MV-4-11 (cell line): ENCODE results near the gene DES.
A peak's percentile ranks its signal among the peaks of the same experiment; 100 is the strongest.

ENCODE experiments used
- DNase-seq: peaks from one replicate; lab custom pipeline; 2025; lab: John Stamatoyannopoulos, UW

Gene DES

GRCh38 chr2:219472629-219473187 is 54.5 kb downstream of the DES start:
- DNase-seq: no peak

GRCh38 chr2:219473511-219473910 is 55.3 kb downstream of the DES start:
- no peak for DNase-seq

DNA sequence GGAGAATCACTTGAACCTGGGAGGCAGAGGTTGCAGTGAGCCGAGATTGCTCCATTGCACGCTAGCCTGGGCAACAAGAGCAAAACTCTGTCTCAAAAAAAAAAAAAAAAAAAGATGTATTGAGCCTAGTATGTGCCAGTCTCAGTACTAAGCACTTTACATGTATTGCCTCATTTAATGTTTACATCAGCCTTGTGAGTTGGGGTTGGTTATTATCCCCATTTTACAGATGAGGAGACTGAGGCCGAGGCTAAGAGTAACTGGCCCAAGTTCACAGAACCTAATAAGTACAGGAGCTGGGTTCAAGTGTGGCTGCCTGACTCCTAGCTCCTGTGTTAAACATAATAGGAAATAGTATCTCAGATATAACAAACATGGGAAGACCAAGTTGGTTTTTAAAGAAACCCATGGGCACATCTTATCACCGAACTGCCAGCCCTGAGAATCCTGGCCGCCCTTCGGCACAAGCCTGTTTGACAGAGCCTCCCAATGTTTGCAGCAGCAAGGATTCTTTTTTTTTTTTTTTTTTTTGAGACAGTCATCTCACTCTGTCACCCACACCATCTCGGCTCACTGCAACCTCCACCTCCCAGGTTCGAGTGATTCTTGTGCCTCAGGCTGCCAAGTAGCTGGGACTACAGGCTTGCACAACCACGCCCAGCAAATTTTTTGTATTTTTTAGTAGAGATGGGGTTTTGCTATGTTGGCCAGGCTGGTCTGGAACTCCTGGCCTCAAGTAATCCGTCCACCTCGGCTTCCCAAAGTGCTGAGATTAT is 56.3 kb downstream of the DES start:
- no peak for DNase-seq

DNA sequence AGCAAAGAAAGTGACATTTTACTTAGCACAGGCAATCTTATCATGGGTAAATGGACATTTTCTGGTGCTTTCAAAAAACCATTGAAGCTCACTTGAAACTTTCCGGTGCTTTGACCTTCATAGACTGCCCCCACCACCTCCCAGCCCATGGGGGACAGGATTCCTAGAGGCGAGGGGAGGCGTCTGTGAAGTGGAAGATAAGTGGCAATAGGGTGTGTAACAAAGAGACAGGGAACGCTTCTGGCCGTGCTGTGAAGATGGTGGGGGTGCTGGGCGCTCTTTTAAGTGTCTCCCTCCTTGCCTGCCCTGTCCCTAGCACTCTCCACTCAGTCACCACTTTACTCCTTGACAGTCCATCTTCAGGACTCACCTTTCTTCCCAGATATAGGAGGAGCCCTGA is 57.1 kb downstream of the DES start:
- no peak for DNase-seq

- DNase-seq: peak; percentile 9
Observed at GRCh38 chr2:219475697-219476651, 57.8 kb downstream of the DES start.
